GM23338 (cell line): Measurements from ENCODE around the gene CA5B. TPM values are rescaled to one million over a fixed set of nuclear protein-coding genes. Genes with fewer than 3 reads are reported as not detected.

Experiments used
- ATAC-seq: fragments of 200-7000 bp; cut with Tn5 transposase; 3 replicates; pipeline ENCODE4 v1.9.1; 2020
- DNase-seq: peaks from one replicate; pipeline ENCODE4 v3.0.0-alpha.2; 2015; ENCODE audit warnings: low spot score
- H2AFZ ChIP-seq: fragments of 200-600 bp; sonication (generic); 2 replicates; pipeline ENCODE4 v1.8.0; 2016; ENCODE audit warnings: antibody characterized with exemption, mild to moderate bottlenecking, moderate library complexity
- H3F3A ChIP-seq: fragments of 200-600 bp; sonication (generic); replicated peaks from 2 replicates; pipeline ENCODE4 v1.8.0; 2017; ENCODE audit warnings: antibody characterized with exemption, mixed run types, low read depth
- H3K27ac ChIP-seq: fragments of 200-600 bp; sonication (generic); 2 replicates; pipeline ENCODE4 v1.6.1; 2016; ENCODE audit warnings: low read depth
- H3K27me3 ChIP-seq: fragments of 200-600 bp; sonication (generic); 2 replicates; pipeline ENCODE4 v1.8.0; 2016; ENCODE audit warnings: mild to moderate bottlenecking, mixed run types, moderate library complexity; ENCODE audit not compliant: insufficient read depth
- H3K36me3 ChIP-seq: fragments of 200-600 bp; sonication (generic); 2 replicates; pipeline ENCODE4 v1.8.0; 2016; ENCODE audit warnings: mild to moderate bottlenecking; ENCODE audit not compliant: insufficient read depth
- H3K4me1 ChIP-seq: fragments of 200-600 bp; sonication (generic); 2 replicates; pipeline ENCODE4 v1.8.0; 2016; ENCODE audit warnings: mild to moderate bottlenecking, moderate library complexity; ENCODE audit not compliant: insufficient read depth
- H3K4me2 ChIP-seq: fragments of 200-600 bp; sonication (generic); 2 replicates; pipeline ENCODE4 v1.7.1; 2017; ENCODE audit warnings: mixed run types
- H3K4me3 ChIP-seq: fragments of 200-600 bp; sonication (generic); 2 replicates; pipeline ENCODE4 v1.6.1; 2016; ENCODE audit warnings: mixed run types
- H3K79me2 ChIP-seq: fragments of 200-600 bp; sonication (generic); replicated peaks from 2 replicates; pipeline ENCODE4 v1.8.0; 2017; ENCODE audit warnings: mild to moderate bottlenecking; ENCODE audit not compliant: insufficient read depth
- H3K9me2 ChIP-seq: fragments of 200-600 bp; sonication (generic); 2 replicates; pipeline ENCODE4 v1.8.0; 2017; ENCODE audit not compliant: insufficient read depth
- H4K20me1 ChIP-seq: fragments of 200-600 bp; sonication (generic); replicated peaks from 2 replicates; pipeline ENCODE4 v1.8.0; 2017; ENCODE audit warnings: mild to moderate bottlenecking; ENCODE audit not compliant: insufficient read depth
- H3K27ac Mint-ChIP-seq: 2 replicates; pipeline ENCODE4 v1.8.0; 2020; ENCODE audit warnings: inconsistent platforms, mild to moderate bottlenecking, moderate library complexity, mixed read lengths
- H3K27me3 Mint-ChIP-seq: 3 replicates; pipeline ENCODE4 v1.8.0; 2022; ENCODE audit warnings: low read depth, mild to moderate bottlenecking, moderate library complexity, mixed read lengths, inconsistent platforms; ENCODE audit not compliant: insufficient read depth, poor library complexity
- H3K36me3 Mint-ChIP-seq: 3 replicates; pipeline ENCODE4 v1.8.0; 2021; ENCODE audit warnings: low read depth, mild to moderate bottlenecking, inconsistent platforms, moderate library complexity, mixed read lengths
- H3K4me1 Mint-ChIP-seq: 3 replicates; pipeline ENCODE4 v1.8.0; 2020; ENCODE audit warnings: mild to moderate bottlenecking, inconsistent platforms, mixed read lengths
- H3K4me3 Mint-ChIP-seq: 3 replicates; pipeline ENCODE4 v1.8.0; 2021; ENCODE audit warnings: moderate library complexity, mild to moderate bottlenecking, inconsistent platforms, mixed read lengths
- H3K9me3 Mint-ChIP-seq: 3 replicates; pipeline ENCODE4 v1.8.0; 2020; ENCODE audit warnings: moderate library complexity, mild to moderate bottlenecking, inconsistent platforms, mixed read lengths
- CREB1 ChIP-seq: fragments of 250-450 bp; sonication (Bioruptor Pico); IDR thresholded peaks from 2 replicates; pipeline ENCODE4 v1.5.0; 2020; ENCODE audit warnings: low read depth, mild to moderate bottlenecking, moderate library complexity
- EZH2 ChIP-seq: fragments of 200-600 bp; sonication (generic); IDR thresholded peaks from one replicate; pipeline ENCODE4 v1.8.0; 2017; ENCODE audit warnings: antibody characterized with exemption, mild to moderate bottlenecking, low read depth; ENCODE audit not compliant: unreplicated experiment
- EZH2phosphoT487 ChIP-seq: fragments of 200-600 bp; sonication (generic); IDR thresholded peaks from one replicate; pipeline ENCODE4 v1.8.1; 2018; ENCODE audit warnings: antibody characterized with exemption; ENCODE audit not compliant: unreplicated experiment
- JUNB ChIP-seq: IDR thresholded peaks from one replicate; pipeline ENCODE4 v1.6.1; 2016; ENCODE audit warnings: antibody characterized with exemption; ENCODE audit not compliant: unreplicated experiment
- NANOG ChIP-seq: IDR thresholded peaks from 2 replicates; pipeline ENCODE4 v1.6.1; 2016; ENCODE audit warnings: antibody characterized with exemption, borderline replicate concordance
- POLR2AphosphoS5 ChIP-seq: IDR thresholded peaks from 2 replicates; pipeline ENCODE4 v1.6.1; 2016; ENCODE audit warnings: antibody characterized with exemption, low read depth
- STAT1 ChIP-seq: IDR thresholded peaks from one replicate; pipeline ENCODE4 v1.6.1; 2016; ENCODE audit warnings: antibody characterized with exemption; ENCODE audit not compliant: unreplicated experiment
- ZNF114 ChIP-seq: fragments of 250-450 bp; sonication (Bioruptor Pico); IDR thresholded peaks from 2 replicates; pipeline ENCODE4 v1.5.0; 2020; ENCODE audit warnings: mild to moderate bottlenecking, moderate library complexity
- ZNF331 ChIP-seq: fragments of 250-450 bp; sonication (Bioruptor Pico); IDR thresholded peaks from 2 replicates; pipeline ENCODE4 v1.5.0; 2020; ENCODE audit warnings: low read depth, mild to moderate bottlenecking, moderate library complexity
- polyA plus RNA-seq: library from polyadenylated mRNA; unstranded; fragments of >200 nt; fragmentation: Nextera tagmentation; extraction: Ambion mirVana; gene quantifications from 2 replicates; pipeline ENCODE4 v1.2.1, GENCODE V29; 2016
- total RNA-seq: library from RNA; depleted of rRNA; stranded (reverse); fragments of >200 nt; shearing (Covaris generic); gene quantifications from 2 replicates; pipeline ENCODE4 v1.2.3, GENCODE V29; 2014
- TF ChIP-seq, protein P1 (sequence below), 2 experiments: fragments of 200-600 bp in 1 of 2; sonication (generic) in 1 of 2; conservative IDR thresholded peaks; 2 replicates each; pipeline versions ENCODE4 v1.5.1 to v1.6.1; 2016 to 2017; ENCODE audit warnings: antibody characterized with exemption in 2 of 2, low read depth in 2 of 2, mild to moderate bottlenecking in 2 of 2, moderate library complexity in 1 of 2
- TF ChIP-seq, protein P2 (sequence below): IDR thresholded peaks from one replicate; pipeline ENCODE4 v1.6.1; 2018; ENCODE audit warnings: antibody characterized with exemption; ENCODE audit not compliant: unreplicated experiment
- TF ChIP-seq, protein P3 (sequence below): IDR thresholded peaks from 2 replicates; pipeline ENCODE4 v1.6.1; 2016; ENCODE audit warnings: antibody characterized with exemption
- TF ChIP-seq, protein P4 (sequence below): fragments of 250-450 bp; sonication (Bioruptor Pico); IDR thresholded peaks from 2 replicates; pipeline ENCODE4 v1.5.0; 2020; ENCODE audit warnings: mild to moderate bottlenecking, moderate library complexity

Gene CA5B
- total and polyA plus RNA-seq, 2 experiments from 2014 or later = 4.8 to 6.1 TPM

DNA sequence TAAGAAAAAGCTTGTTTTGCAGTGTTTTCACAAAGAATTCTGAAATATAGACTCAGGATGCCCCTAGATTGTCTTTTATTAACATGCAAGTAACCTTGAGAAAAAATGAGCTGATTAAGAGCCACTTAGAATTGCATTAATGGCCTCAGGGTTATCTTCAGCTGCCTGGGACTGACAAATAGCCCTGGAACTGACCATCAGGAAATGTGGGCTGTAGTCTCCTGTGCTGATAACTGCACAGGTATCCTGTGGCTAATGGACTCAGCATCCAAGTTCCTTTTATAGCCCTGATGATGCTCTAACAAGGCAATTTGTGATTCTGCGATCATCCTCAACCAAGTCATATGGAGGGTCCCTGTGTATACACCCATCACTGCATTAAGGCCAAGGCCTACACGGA lies 17.0 kb downstream of the CA5B start:
- H3K79me2 ChIP-seq = no peaks in the 10 kb centered on the region
- H2AFZ ChIP-seq = no peak overlapping the region
- peaks cover 12% of the 10 kb centered on the region for H3K4me1 ChIP-seq
- peaks cover 19% of the 10 kb centered on the region for H3K4me1 Mint-ChIP-seq
- ATAC-seq (no peak), DNase-seq (no peak)
- H3F3A ChIP-seq = no peaks in the 10 kb centered on the region
- H3K27ac ChIP-seq = no peak overlapping the region
- H3K27me3 Mint-ChIP-seq = peaks cover 2% of the 10 kb centered on the region
- no peaks in the 10 kb centered on the region for H3K27me3 ChIP-seq
- H3K36me3 ChIP-seq = no peaks in the 10 kb centered on the region
- no peak overlapping the region for H3K4me3 ChIP-seq
- TF ChIP-seq ZNF331 (no peak), EZH2phosphoT487 (no peak), EZH2 (no peak), NANOG (no peak), STAT1 (no peak), CREB1 (CRISPR knock-in tag) (no peak), JUNB (no peak), ZNF114 (no peak), POLR2AphosphoS5 (no peak)
- TF ChIP-seq, protein P1, sequence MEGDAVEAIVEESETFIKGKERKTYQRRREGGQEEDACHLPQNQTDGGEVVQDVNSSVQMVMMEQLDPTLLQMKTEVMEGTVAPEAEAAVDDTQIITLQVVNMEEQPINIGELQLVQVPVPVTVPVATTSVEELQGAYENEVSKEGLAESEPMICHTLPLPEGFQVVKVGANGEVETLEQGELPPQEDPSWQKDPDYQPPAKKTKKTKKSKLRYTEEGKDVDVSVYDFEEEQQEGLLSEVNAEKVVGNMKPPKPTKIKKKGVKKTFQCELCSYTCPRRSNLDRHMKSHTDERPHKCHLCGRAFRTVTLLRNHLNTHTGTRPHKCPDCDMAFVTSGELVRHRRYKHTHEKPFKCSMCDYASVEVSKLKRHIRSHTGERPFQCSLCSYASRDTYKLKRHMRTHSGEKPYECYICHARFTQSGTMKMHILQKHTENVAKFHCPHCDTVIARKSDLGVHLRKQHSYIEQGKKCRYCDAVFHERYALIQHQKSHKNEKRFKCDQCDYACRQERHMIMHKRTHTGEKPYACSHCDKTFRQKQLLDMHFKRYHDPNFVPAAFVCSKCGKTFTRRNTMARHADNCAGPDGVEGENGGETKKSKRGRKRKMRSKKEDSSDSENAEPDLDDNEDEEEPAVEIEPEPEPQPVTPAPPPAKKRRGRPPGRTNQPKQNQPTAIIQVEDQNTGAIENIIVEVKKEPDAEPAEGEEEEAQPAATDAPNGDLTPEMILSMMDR (conservative IDR thresholded peaks at IDR 0.05; ENCODE audit: low read depth in 2 of 2) = no peak
- TF ChIP-seq, protein P2, sequence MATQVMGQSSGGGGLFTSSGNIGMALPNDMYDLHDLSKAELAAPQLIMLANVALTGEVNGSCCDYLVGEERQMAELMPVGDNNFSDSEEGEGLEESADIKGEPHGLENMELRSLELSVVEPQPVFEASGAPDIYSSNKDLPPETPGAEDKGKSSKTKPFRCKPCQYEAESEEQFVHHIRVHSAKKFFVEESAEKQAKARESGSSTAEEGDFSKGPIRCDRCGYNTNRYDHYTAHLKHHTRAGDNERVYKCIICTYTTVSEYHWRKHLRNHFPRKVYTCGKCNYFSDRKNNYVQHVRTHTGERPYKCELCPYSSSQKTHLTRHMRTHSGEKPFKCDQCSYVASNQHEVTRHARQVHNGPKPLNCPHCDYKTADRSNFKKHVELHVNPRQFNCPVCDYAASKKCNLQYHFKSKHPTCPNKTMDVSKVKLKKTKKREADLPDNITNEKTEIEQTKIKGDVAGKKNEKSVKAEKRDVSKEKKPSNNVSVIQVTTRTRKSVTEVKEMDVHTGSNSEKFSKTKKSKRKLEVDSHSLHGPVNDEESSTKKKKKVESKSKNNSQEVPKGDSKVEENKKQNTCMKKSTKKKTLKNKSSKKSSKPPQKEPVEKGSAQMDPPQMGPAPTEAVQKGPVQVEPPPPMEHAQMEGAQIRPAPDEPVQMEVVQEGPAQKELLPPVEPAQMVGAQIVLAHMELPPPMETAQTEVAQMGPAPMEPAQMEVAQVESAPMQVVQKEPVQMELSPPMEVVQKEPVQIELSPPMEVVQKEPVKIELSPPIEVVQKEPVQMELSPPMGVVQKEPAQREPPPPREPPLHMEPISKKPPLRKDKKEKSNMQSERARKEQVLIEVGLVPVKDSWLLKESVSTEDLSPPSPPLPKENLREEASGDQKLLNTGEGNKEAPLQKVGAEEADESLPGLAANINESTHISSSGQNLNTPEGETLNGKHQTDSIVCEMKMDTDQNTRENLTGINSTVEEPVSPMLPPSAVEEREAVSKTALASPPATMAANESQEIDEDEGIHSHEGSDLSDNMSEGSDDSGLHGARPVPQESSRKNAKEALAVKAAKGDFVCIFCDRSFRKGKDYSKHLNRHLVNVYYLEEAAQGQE = no peak
- TF ChIP-seq, protein P3, sequence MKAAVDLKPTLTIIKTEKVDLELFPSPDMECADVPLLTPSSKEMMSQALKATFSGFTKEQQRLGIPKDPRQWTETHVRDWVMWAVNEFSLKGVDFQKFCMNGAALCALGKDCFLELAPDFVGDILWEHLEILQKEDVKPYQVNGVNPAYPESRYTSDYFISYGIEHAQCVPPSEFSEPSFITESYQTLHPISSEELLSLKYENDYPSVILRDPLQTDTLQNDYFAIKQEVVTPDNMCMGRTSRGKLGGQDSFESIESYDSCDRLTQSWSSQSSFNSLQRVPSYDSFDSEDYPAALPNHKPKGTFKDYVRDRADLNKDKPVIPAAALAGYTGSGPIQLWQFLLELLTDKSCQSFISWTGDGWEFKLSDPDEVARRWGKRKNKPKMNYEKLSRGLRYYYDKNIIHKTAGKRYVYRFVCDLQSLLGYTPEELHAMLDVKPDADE = no peak
- TF ChIP-seq, protein P4, sequence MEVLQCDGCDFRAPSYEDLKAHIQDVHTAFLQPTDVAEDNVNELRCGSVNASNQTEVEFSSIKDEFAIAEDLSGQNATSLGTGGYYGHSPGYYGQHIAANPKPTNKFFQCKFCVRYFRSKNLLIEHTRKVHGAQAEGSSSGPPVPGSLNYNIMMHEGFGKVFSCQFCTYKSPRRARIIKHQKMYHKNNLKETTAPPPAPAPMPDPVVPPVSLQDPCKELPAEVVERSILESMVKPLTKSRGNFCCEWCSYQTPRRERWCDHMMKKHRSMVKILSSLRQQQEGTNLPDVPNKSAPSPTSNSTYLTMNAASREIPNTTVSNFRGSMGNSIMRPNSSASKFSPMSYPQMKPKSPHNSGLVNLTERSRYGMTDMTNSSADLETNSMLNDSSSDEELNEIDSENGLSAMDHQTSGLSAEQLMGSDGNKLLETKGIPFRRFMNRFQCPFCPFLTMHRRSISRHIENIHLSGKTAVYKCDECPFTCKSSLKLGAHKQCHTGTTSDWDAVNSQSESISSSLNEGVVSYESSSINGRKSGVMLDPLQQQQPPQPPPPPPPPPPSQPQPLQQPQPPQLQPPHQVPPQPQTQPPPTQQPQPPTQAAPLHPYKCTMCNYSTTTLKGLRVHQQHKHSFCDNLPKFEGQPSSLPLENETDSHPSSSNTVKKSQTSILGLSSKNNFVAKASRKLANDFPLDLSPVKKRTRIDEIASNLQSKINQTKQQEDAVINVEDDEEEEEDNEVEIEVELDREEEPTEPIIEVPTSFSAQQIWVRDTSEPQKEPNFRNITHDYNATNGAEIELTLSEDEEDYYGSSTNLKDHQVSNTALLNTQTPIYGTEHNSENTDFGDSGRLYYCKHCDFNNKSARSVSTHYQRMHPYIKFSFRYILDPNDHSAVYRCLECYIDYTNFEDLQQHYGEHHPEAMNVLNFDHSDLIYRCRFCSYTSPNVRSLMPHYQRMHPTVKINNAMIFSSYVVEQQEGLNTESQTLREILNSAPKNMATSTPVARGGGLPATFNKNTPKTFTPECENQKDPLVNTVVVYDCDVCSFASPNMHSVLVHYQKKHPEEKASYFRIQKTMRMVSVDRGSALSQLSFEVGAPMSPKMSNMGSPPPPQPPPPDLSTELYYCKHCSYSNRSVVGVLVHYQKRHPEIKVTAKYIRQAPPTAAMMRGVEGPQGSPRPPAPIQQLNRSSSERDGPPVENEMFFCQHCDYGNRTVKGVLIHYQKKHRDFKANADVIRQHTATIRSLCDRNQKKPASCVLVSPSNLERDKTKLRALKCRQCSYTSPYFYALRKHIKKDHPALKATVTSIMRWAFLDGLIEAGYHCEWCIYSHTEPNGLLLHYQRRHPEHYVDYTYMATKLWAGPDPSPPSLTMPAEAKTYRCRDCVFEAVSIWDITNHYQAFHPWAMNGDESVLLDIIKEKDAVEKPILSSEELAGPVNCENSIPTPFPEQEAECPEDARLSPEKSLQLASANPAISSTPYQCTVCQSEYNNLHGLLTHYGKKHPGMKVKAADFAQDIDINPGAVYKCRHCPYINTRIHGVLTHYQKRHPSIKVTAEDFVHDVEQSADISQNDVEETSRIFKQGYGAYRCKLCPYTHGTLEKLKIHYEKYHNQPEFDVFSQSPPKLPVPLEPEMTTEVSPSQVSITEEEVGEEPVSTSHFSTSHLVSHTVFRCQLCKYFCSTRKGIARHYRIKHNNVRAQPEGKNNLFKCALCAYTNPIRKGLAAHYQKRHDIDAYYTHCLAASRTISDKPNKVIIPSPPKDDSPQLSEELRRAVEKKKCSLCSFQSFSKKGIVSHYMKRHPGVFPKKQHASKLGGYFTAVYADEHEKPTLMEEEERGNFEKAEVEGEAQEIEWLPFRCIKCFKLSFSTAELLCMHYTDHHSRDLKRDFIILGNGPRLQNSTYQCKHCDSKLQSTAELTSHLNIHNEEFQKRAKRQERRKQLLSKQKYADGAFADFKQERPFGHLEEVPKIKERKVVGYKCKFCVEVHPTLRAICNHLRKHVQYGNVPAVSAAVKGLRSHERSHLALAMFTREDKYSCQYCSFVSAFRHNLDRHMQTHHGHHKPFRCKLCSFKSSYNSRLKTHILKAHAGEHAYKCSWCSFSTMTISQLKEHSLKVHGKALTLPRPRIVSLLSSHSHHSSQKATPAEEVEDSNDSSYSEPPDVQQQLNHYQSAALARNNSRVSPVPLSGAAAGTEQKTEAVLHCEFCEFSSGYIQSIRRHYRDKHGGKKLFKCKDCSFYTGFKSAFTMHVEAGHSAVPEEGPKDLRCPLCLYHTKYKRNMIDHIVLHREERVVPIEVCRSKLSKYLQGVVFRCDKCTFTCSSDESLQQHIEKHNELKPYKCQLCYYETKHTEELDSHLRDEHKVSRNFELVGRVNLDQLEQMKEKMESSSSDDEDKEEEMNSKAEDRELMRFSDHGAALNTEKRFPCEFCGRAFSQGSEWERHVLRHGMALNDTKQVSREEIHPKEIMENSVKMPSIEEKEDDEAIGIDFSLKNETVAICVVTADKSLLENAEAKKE (CRISPR knock-in tag) = no peak
- H4K20me1 ChIP-seq = no peaks in the 10 kb centered on the region
- H3K9me2 ChIP-seq = no peaks in the 10 kb centered on the region
- no peak overlapping the region for H3K4me2 ChIP-seq
- no peak overlapping the region for H3K27ac Mint-ChIP-seq
- no peaks in the 10 kb centered on the region for H3K9me3 Mint-ChIP-seq
- H3K4me3 Mint-ChIP-seq = no peak overlapping the region
- H3K36me3 Mint-ChIP-seq = peaks cover 10% of the 10 kb centered on the region; the same call in 2 of the 3 replicates
